Mucosa of descending colon (tissue), 3 donors: ENCODE results near the gene PRR5L. TPM values are rescaled to one million over a fixed set of nuclear protein-coding genes. Genes with fewer than 3 reads are reported as not detected.
A peak's percentile ranks its signal among the peaks of the same experiment; 100 is the strongest.

Experiments
- ATAC-seq: fragments of 200-7000 bp; cut with Tn5 transposase; one replicate; pipeline ENCODE4 v1.9.1; 2020; ENCODE audit warnings: mild to moderate bottlenecking, moderate library complexity
- DNase-seq, 3 donors: peaks; one replicate each; pipeline ENCODE4 v3.0.0-alpha.2; 2020
- H3K36me3 ChIP-seq: fragments of 200-600 bp; one replicate; pipeline ENCODE4 v1.8.0; 2021; ENCODE audit warnings: low read depth, mild to moderate bottlenecking
- H3K4me1 ChIP-seq: fragments of 200-600 bp; one replicate; pipeline ENCODE4 v1.8.0; 2021; ENCODE audit warnings: low read depth, mild to moderate bottlenecking
- H3K4me3 ChIP-seq: fragments of 200-600 bp; one replicate; pipeline ENCODE4 v1.8.0; 2021; ENCODE audit warnings: mild to moderate bottlenecking
- H3K9me3 ChIP-seq: fragments of 200-600 bp; one replicate; pipeline ENCODE4 v1.8.0; 2021; ENCODE audit warnings: mild to moderate bottlenecking
- CTCF ChIP-seq: fragments of 200-600 bp; IDR thresholded peaks from one replicate; pipeline ENCODE4 v1.8.0; 2022; ENCODE audit warnings: antibody characterized with exemption, mild to moderate bottlenecking
- intact Hi-C, 2 donors: fragments of 100-400 bp; cut with DNase I in 1 of 2; cut with micrococcal nuclease in 1 of 2; formaldehyde crosslinking; loops; one replicate each; pipeline versions ENCODE4 v1.11.0 to v1.11.1; 2022; cut with DNase I, micrococcal nuclease
- total RNA-seq, 3 donors: library from RNA; stranded (reverse); fragmentation: NEBNext Ultra II Directional in 2 of 3; extraction: Animal tissue kit (Norgen Biotek cat#: 25700) in 2 of 3; gene quantifications; one replicate each; pipeline versions ENCODE4 v1.2.1 to v1.2.4, GENCODE V29; 2021 to 2023
- donor health status: DM: no; HTN: no; CAD: no; lungs with moderate emphysema.
- donor health status: DM: no; HTN: no; CAD: no.
- donor health status: DM: no; HTN: yes; CAD: no.

The PRR5L gene
- total RNA-seq, 3 donors from 2014 or later, result 138 to 250 (median 203) TPM

- H3K9me3 ChIP-seq, result no peaks in the 10 kb centered on the region
- H3K36me3 ChIP-seq, result no peaks in the 10 kb centered on the region
- H3K4me1 ChIP-seq, result peaks cover 20% of the 10 kb centered on the region
- ATAC-seq (no peak), DNase-seq (no peak)
- intact Hi-C loops, result no loop called here
- TF ChIP-seq CTCF, result no peak
- H3K4me3 ChIP-seq, result no peak overlapping the region
Measured at GRCh38 chr11:36308577-36308976, 12.5 kb downstream of the PRR5L start.

GRCh38 chr11:36309779-36310178 lies 13.7 kb downstream of the PRR5L start:
- TF ChIP-seq CTCF, result no peak
- intact Hi-C loops, result no loop called here
- no peak for ATAC-seq
- Histone ChIP-seq H3K4me3 (no peak overlapping the region), H3K4me1 (peaks cover 24% of the 10 kb centered on the region), H3K36me3 (no peaks in the 10 kb centered on the region), H3K9me3 (no peaks in the 10 kb centered on the region)
- no peak for DNase-seq

GRCh38 chr11:36311926-36312595 lies 16.0 kb downstream of the PRR5L start:
- intact Hi-C loops, result no loop called here
- peaks cover 23% of the 10 kb centered on the region for H3K4me1 ChIP-seq
- DNase-seq, result no peak
- no peak for TF ChIP-seq CTCF
- H3K36me3 ChIP-seq, result no peaks in the 10 kb centered on the region
- H3K9me3 ChIP-seq, result no peaks in the 10 kb centered on the region
- ATAC-seq, result peak; percentile 41
- no peak overlapping the region for H3K4me3 ChIP-seq

GRCh38 chr11:36312611-36313472 lies 16.8 kb downstream of the PRR5L start:
- H3K4me3 ChIP-seq, result no peak overlapping the region
- ATAC-seq (peak; percentile 66), DNase-seq (no peak)
- peaks cover 21% of the 10 kb centered on the region for H3K4me1 ChIP-seq
- no peak for TF ChIP-seq CTCF
- no peaks in the 10 kb centered on the region for H3K36me3 ChIP-seq
- H3K9me3 ChIP-seq, result no peaks in the 10 kb centered on the region
- intact Hi-C loops, result no loop called here

- Histone ChIP-seq H3K9me3 (no peaks in the 10 kb centered on the region), H3K36me3 (no peaks in the 10 kb centered on the region), H3K4me3 (no peak overlapping the region), H3K4me1 (peaks cover 21% of the 10 kb centered on the region)
- DNase-seq (no peak), ATAC-seq (peak; percentile 21)
- intact Hi-C loops, result no loop called here
- no peak for TF ChIP-seq CTCF
Measured at GRCh38 chr11:36313750-36314433, 17.8 kb downstream of the PRR5L start.
